Measurements from ENCODE around the gene CRB2.

DNA sequence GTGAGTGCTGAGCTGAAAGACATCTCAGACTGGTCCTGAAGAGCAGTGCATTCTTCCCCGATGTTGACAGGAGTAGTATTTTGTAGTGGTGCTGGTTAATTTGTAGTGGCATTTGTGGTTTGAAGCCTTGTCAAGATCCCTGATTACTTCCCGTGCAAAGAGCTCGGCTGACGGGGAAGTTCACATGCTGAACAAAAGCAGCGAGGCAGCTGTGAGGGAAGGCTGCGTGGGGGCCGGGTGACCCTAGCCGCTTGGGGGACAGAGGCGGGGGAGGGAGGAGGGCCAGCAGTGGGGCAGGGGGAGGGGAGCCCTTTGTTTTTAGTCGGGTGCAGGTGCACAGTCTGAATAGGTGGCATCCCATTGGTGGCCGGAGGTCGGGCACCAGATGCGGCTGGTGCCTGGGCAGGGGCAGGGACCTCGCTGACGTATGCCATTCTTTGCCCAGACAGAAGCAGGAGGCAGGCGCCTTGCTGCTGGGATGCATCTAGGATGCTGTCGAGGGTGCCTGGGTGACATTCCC lies 64.7 kb downstream of the CRB2 start:
- TF ChIP-seq, protein P1, sequence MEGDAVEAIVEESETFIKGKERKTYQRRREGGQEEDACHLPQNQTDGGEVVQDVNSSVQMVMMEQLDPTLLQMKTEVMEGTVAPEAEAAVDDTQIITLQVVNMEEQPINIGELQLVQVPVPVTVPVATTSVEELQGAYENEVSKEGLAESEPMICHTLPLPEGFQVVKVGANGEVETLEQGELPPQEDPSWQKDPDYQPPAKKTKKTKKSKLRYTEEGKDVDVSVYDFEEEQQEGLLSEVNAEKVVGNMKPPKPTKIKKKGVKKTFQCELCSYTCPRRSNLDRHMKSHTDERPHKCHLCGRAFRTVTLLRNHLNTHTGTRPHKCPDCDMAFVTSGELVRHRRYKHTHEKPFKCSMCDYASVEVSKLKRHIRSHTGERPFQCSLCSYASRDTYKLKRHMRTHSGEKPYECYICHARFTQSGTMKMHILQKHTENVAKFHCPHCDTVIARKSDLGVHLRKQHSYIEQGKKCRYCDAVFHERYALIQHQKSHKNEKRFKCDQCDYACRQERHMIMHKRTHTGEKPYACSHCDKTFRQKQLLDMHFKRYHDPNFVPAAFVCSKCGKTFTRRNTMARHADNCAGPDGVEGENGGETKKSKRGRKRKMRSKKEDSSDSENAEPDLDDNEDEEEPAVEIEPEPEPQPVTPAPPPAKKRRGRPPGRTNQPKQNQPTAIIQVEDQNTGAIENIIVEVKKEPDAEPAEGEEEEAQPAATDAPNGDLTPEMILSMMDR (IDR thresholded peaks at IDR 0.05): no peak
- TF ChIP-seq POLR2A (IDR thresholded peaks at IDR 0.05): no peak
